Natural killer cell (primary cell): Measurements from ENCODE around the gene PKHD1. TPM values are rescaled to one million over a fixed set of nuclear protein-coding genes. Genes with fewer than 3 reads are reported as not detected.

ENCODE experiments used
- ATAC-seq, 3 donors: fragments of 150-1000 bp in 2 of 3; fragments of 200-7000 bp in 1 of 3; cut with Tn5 transposase; 1 replicate in 1 of 3; 2 replicates in 2 of 3; pipeline ENCODE4 v1.10.0; 2021; ENCODE audit warnings: mild to moderate bottlenecking in 2 of 3, moderate library complexity in 2 of 3
- DNase-seq, 2 donors: peaks; one replicate each; pipeline versions ENCODE4 v3.0.0 to v3.0.0-alpha.2; 2013 to 2021; ENCODE audit warnings: mixed read lengths in 1 of 2
- H3K27ac ChIP-seq: one replicate; pipeline ENCODE4 v1.5.1; 2013; ENCODE audit warnings: mild to moderate bottlenecking, low read length
- H3K27me3 ChIP-seq: one replicate; pipeline ENCODE4 v1.6.1; 2013; ENCODE audit warnings: low read length; ENCODE audit not compliant: control insufficient read depth, insufficient read depth
- H3K36me3 ChIP-seq: one replicate; pipeline ENCODE4 v1.6.1; 2013; ENCODE audit warnings: low read length; ENCODE audit not compliant: control insufficient read depth, insufficient read depth
- H3K4me1 ChIP-seq: one replicate; pipeline ENCODE4 v1.6.1; 2013; ENCODE audit warnings: low read length; ENCODE audit not compliant: control insufficient read depth, insufficient read depth
- H3K4me3 ChIP-seq: one replicate; pipeline ENCODE4 v1.5.1; 2013; ENCODE audit warnings: low read length
- H3K9me3 ChIP-seq: one replicate; pipeline ENCODE4 v1.6.1; 2013; ENCODE audit warnings: low read length; ENCODE audit not compliant: control insufficient read depth, insufficient read depth
- H3K27ac Mint-ChIP-seq, 2 donors: one replicate each; pipeline ENCODE4 v1.8.0; 2022; ENCODE audit warnings: mild to moderate bottlenecking in 2 of 2, mixed read lengths in 2 of 2, moderate library complexity in 1 of 2
- H3K27me3 Mint-ChIP-seq, 2 donors: one replicate each; pipeline ENCODE4 v1.8.0; 2022; ENCODE audit warnings: low read depth in 2 of 2, mixed read lengths in 2 of 2
- H3K36me3 Mint-ChIP-seq: one replicate; pipeline ENCODE4 v1.8.0; 2022; ENCODE audit warnings: mixed read lengths
- H3K4me1 Mint-ChIP-seq, 2 donors: one replicate each; pipeline ENCODE4 v1.8.0; 2022; ENCODE audit warnings: mixed read lengths in 2 of 2
- H3K4me3 Mint-ChIP-seq: one replicate; pipeline ENCODE4 v1.8.0; 2022; ENCODE audit warnings: mild to moderate bottlenecking, moderate library complexity, mixed read lengths
- H3K9me3 Mint-ChIP-seq, 2 donors: one replicate each; pipeline ENCODE4 v1.8.0; 2022; ENCODE audit warnings: mixed read lengths in 2 of 2
- CTCF ChIP-seq: fragments of 200-600 bp; IDR thresholded peaks from one replicate; pipeline ENCODE4 v1.8.0; 2022; ENCODE audit warnings: antibody characterized with exemption
- WGBS: methylation state at CpG from one replicate; pipeline ENCODE4 v1.1.7; 2013; ENCODE audit warnings: missing lambda C conversion rate; ENCODE audit not compliant: insufficient coverage; 5-methylcytosine and 5-hydroxymethylcytosine counted together
- intact Hi-C: fragments of 100-400 bp; cut with micrococcal nuclease; formaldehyde crosslinking; loops from one replicate; pipeline ENCODE4 v1.14.2; 2022
- total RNA-seq, 4 donors: library from RNA; stranded (reverse); fragments of 120-200 nt in 1 of 4; gene quantifications; one replicate each; pipeline versions ENCODE4 v1.2.3 to v1.2.4, GENCODE V29; 2013 to 2022

PKHD1 gene
- total RNA-seq, 3 donors from 2014 or later (not counting 1 experiment from before 2014, with no cell fraction given) = not detected

- Histone ChIP-seq H3K36me3 (no peaks in the 10 kb centered on the region), H3K9me3 (no peaks in the 10 kb centered on the region), H3K27me3 (peaks cover 1% of the 10 kb centered on the region), H3K4me3 (no peak overlapping the region), H3K4me1 (no peaks in the 10 kb centered on the region), H3K27ac (no peak overlapping the region)
- no peak overlapping the region for H3K4me3 Mint-ChIP-seq
- H3K9me3 Mint-ChIP-seq = no peaks in the 10 kb centered on the region
- H3K4me1 Mint-ChIP-seq = no peaks in the 10 kb centered on the region
- ATAC-seq = no peak
- DNase-seq = no peak
- WGBS = 93% methylated on average over 7 of the region's 7 CpGs
- no peaks in the 10 kb centered on the region for H3K36me3 Mint-ChIP-seq
- TF ChIP-seq CTCF = no peak
- intact Hi-C loops = no loop called here
- H3K27ac Mint-ChIP-seq = no peak overlapping the region
- H3K27me3 Mint-ChIP-seq = peaks cover 22 to 62% of the 10 kb centered on the region in 2 donors
Observed at GRCh38 chr6:52055451-52055850, 32.0 kb downstream of the PKHD1 start.

GRCh38 chr6:52053038-52053695 is 34.2 kb downstream of the PKHD1 start:
- no peak overlapping the region for H3K4me3 ChIP-seq
- H3K27me3 Mint-ChIP-seq = peaks cover 14 to 56% of the 10 kb centered on the region in 2 donors
- no peaks in the 10 kb centered on the region for H3K4me1 ChIP-seq
- no peaks in the 10 kb centered on the region for H3K36me3 Mint-ChIP-seq
- no peak for TF ChIP-seq CTCF
- no peak overlapping the region for H3K27ac ChIP-seq
- intact Hi-C loops = no loop called here
- no peak overlapping the region for H3K4me3 Mint-ChIP-seq
- H3K4me1 Mint-ChIP-seq = no peaks in the 10 kb centered on the region
- H3K9me3 Mint-ChIP-seq = no peaks in the 10 kb centered on the region
- DNase-seq (no peak), ATAC-seq (no peak)
- H3K9me3 ChIP-seq = no peaks in the 10 kb centered on the region
- H3K36me3 ChIP-seq = no peaks in the 10 kb centered on the region
- H3K27me3 ChIP-seq = peaks cover 6% of the 10 kb centered on the region
- H3K27ac Mint-ChIP-seq = no peak overlapping the region
- WGBS = 84% methylated on average over 6 of the region's 8 CpGs

- Histone ChIP-seq H3K36me3 (no peaks in the 10 kb centered on the region), H3K4me1 (no peaks in the 10 kb centered on the region), H3K4me3 (no peak overlapping the region), H3K27ac (no peak overlapping the region), H3K9me3 (no peaks in the 10 kb centered on the region), H3K27me3 (peaks cover 6% of the 10 kb centered on the region)
- Mint-ChIP-seq H3K9me3 (no peaks in the 10 kb centered on the region), H3K4me3 (no peak overlapping the region), H3K27ac (no peak overlapping the region), H3K36me3 (no peaks in the 10 kb centered on the region), H3K27me3 (peaks cover 18 to 61% of the 10 kb centered on the region in 2 donors), H3K4me1 (no peaks in the 10 kb centered on the region)
- TF ChIP-seq CTCF = no peak
- DNase-seq (no peak), ATAC-seq (no peak)
- intact Hi-C loops = no loop called here
- 72% methylated on average over 7 of the region's 7 CpGs for WGBS
Observed at GRCh38 chr6:52050051-52050405, 37.4 kb downstream of the PKHD1 start.
